Colonic mucosa (tissue), 4 donors: ENCODE data around the gene CPEB2. TPM values are rescaled to one million over a fixed set of nuclear protein-coding genes. Genes with fewer than 3 reads are reported as not detected.

ENCODE experiments used
- DNase-seq: peaks from one replicate; pipeline ENCODE4 v3.0.0-alpha.2; 2020
- H3K27ac ChIP-seq: fragments of 200-600 bp; one replicate; pipeline ENCODE4 v1.8.0; 2021
- H3K27me3 ChIP-seq: fragments of 200-600 bp; one replicate; pipeline ENCODE4 v1.8.0; 2021
- H3K36me3 ChIP-seq: fragments of 200-600 bp; one replicate; pipeline ENCODE4 v1.8.0; 2021
- H3K4me1 ChIP-seq: fragments of 200-600 bp; one replicate; pipeline ENCODE4 v1.8.0; 2021; ENCODE audit warnings: mild to moderate bottlenecking
- H3K4me3 ChIP-seq: fragments of 200-600 bp; one replicate; pipeline ENCODE4 v1.8.0; 2021
- H3K9ac ChIP-seq, 2 donors: one replicate each; pipeline ENCODE4 v1.7.0; 2013; ENCODE audit warnings: control low read depth in 2 of 2, low read depth in 2 of 2, low read length in 2 of 2
- H3K9me3 ChIP-seq: fragments of 200-600 bp; one replicate; pipeline ENCODE4 v1.8.0; 2021
- CTCF ChIP-seq: fragments of 200-600 bp; IDR thresholded peaks from one replicate; pipeline ENCODE4 v1.8.0; 2022; ENCODE audit warnings: antibody characterized with exemption, mild to moderate bottlenecking
- intact Hi-C: fragments of 100-400 bp; cut with DNase I; formaldehyde crosslinking; loops from one replicate; pipeline ENCODE4 v1.14.1; 2022
- total RNA-seq, 2 donors: library from RNA; stranded (reverse); fragmentation: NEBNext Ultra II Directional in 1 of 2; extraction: Animal tissue kit (Norgen Biotek cat#: 25700) in 1 of 2; gene quantifications; one replicate each; pipeline ENCODE4 v1.2.1, GENCODE V29; 2021
- donor health status: healthy.
- donor health status: DM: no; HTN: no; CAD: no.
- donor health status: DM: no; HTN: no; CAD: no.

CPEB2 gene
- total RNA-seq, 2 donors from 2014 or later, result 12.0 to 30.8 TPM

GRCh38 chr4:15118292-15118691 is 116.0 kb downstream of the CPEB2 start:
- H3K27me3 ChIP-seq, result no peaks in the 10 kb centered on the region
- no peak overlapping the region for H3K9ac ChIP-seq
- no peaks in the 10 kb centered on the region for H3K9me3 ChIP-seq
- no peak for DNase-seq
- intact Hi-C loops, result no loop called here
- H3K4me1 ChIP-seq, result no peaks in the 10 kb centered on the region
- H3K27ac ChIP-seq, result no peak overlapping the region
- TF ChIP-seq CTCF, result no peak
- H3K36me3 ChIP-seq, result no peaks in the 10 kb centered on the region
- no peak overlapping the region for H3K4me3 ChIP-seq
